Activated CD4-positive, alpha-beta T cell treated with anti-CD3 and anti-CD28 coated beads, Interleukin-2, amount 50 U/mL, for 1 hour (primary cell): Measurements from ENCODE around the gene MED27.

Source experiments
- DNase-seq: peaks from one replicate; pipeline ENCODE4 v3.0.0-alpha.2; 2020

MED27 gene

GRCh38 chr9:131874447-131874846 lies 205.2 kb downstream of the MED27 start:
- DNase-seq = no peak

DNA sequence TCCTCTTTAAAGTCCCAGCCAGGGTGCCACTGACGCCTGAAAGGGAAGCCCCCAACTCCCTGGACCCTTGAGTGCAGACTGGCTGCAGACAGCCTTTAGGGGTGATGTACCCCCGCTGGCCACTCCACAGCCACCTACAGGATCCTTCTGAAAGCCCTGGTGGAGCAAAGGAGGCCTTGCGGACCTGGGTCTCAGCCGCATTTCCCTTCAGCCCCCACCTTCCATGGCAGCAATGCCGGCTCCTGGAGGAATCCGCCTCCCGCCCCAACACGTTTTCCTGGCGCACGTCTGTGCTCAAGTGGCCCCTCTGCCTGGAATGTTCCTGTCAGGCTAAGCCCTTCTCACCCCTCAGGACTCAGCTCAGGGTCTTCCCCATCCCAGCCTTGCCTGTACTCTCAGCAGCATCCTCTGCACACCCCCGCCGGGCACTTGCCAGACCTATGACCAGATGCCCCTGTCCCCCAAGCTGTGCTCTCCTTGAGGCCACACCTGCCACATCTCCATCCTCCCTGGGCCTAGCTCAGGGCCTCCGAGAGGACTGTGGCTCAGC lies 205.7 kb downstream of the MED27 start:
- DNase-seq = no peak

GRCh38 chr9:131873335-131873734 lies 206.3 kb downstream of the MED27 start:
- no peak for DNase-seq

DNA sequence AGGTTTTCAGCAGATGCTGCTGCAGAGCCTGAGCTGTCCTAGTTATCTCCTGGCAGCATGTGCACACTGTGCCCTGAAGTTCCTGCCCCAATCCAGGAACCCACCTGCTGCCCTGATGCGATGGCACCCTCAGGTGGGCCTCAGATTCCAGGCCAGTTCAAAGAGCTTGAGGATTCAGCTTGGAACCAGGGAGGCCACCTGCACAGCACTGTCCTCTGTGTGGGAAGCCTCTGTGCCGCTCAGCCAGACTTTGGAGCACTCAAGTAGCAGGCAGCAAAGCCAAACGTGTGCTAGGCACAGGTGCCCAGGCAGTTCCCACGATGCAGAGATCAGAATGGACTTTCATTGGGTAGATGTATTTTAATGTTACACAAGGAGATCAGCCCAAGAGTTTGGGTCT lies 207.0 kb downstream of the MED27 start:
- DNase-seq = no peak

DNA sequence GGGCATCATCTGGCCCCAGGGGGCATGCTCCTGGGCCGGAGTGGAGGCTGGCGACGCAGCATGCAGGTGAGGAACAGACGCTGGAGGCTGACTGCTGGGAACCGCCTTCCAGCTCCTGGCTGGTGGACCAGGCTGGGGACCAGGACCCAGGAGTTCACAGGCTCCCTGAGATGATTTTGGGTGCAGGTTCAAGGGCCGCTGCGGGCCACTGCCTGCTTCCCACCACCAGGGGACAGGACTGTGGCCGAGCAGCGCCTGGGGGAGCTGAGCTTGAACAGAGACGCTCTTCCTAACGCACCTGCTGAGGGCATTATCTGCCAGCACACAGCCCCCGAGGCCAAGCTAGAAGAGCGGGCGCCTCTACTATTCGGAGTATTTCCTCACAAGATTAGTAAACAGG lies 207.7 kb downstream of the MED27 start:
- no peak for DNase-seq

DNA sequence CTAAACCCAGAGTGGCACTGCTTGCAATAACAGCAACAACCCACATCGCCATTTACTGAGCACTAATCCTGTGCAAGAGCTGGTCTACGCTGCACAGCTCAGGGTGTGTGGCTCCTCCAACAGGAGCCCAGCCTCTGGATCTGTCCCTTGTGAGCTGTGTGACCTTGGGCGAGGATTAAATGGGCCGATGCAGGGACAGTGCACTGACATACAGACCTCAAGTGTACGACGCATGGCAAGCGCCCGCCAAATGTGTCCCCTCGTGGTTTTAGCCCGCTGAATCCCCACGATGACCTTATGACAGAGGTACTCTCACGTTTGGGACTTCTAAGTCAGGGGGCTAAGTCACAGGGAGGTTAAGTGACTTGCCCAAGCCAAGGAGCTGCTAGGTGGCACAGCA lies 209.5 kb downstream of the MED27 start:
- DNase-seq = no peak

- no peak for DNase-seq
Measured at GRCh38 chr9:131869348-131869747, 210.3 kb downstream of the MED27 start.

DNA sequence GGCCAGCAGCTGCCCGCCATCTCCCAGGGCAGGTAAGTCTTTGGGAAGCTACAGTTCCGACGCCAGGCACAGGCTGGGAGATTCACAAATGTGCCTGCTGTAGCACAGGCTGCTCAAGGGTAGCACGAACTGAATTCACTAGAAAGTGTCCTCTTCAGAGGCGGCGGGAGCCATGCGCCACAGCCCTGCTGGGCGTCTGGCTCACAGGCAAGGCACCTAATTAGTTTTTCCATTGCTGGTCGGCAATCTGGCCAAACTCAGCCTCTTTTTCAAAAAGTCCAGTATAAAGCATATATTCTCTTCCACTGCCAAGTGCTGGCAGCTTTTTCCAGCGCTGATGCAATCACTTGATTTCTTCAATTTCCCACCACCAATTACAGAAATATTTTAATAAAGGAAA lies 210.9 kb downstream of the MED27 start:
- no peak for DNase-seq

- no peak for DNase-seq
Measured at GRCh38 chr9:131867611-131868192, 212.0 kb downstream of the MED27 start.

- DNase-seq = no peak
Measured at GRCh38 chr9:131865446-131866195, 214.0 kb downstream of the MED27 start.

GRCh38 chr9:131864531-131864930 lies 215.1 kb downstream of the MED27 start:
- no peak for DNase-seq

DNA sequence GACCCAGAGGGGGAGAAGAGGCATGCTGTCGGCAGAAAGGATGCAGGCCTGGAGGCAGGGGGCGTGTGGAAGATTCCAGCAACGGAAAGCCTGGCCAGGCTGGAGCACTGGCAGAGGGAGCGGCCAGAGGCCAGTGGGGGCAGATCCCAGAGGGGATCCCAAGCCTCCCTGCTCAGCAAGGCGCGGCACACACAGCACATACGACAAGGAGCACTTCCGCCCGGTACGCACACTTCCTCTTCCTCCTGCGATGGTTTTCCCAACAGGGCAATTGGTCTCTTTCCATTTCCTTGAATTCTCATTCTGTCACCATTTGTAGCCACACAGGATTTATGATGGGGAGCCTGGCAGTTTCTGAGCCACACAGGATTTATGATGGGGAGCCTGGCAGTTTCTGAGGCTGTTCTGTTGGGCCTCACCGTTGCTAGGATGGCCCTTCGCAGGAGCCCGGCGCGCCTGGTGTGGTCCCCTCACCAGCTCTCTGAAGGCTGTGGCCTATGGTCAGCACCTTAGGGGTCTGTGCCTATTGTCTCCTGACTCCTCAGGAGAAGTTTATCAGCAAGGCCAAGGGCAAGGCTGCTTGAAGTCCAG lies 216.3 kb downstream of the MED27 start:
- no peak for DNase-seq

GRCh38 chr9:131862261-131862660 lies 217.4 kb downstream of the MED27 start:
- DNase-seq = no peak

- no peak for DNase-seq
Measured at GRCh38 chr9:131860430-131860829, 219.2 kb downstream of the MED27 start.

GRCh38 chr9:131858147-131858546 lies 221.5 kb downstream of the MED27 start:
- DNase-seq = no peak

- DNase-seq = no peak
Measured at GRCh38 chr9:131856105-131856504, 223.6 kb downstream of the MED27 start.

DNA sequence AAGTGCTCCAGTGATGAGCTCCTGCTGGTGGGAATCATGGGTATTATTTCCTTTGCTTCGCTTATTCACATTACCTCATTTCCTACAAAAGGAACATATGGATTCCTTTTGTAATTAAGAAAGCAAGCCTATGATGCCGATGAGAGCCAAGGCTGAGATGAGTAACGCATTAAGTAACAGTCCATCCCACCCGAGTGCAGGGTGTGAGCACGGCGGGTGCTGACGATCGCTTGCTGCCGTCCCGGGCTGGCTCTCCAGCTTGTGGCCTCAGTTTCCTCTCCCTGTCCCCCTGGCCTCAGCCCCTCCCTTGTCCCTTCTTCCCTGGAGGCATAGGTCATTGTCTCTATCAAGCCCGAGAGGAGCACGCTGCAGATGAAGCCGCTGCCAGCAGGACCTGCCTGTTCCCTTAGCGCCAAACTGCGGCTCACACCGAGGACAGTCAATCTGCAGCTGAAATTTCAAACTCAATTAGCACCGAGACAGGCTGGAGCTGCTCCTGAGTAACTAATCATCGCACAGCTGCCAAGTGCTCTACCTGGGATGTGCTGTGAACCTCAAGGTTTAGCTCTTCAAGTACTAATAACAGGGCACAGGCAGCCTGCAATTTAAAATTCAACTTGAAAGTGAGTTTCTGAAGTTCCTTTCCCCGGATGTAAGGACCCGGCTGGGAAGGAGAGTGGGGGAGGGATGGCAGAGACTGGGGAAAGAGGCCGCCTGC lies 224.6 kb downstream of the MED27 start:
- no peak for DNase-seq

- no peak for DNase-seq
Measured at GRCh38 chr9:131854334-131854733, 225.3 kb downstream of the MED27 start.

DNA sequence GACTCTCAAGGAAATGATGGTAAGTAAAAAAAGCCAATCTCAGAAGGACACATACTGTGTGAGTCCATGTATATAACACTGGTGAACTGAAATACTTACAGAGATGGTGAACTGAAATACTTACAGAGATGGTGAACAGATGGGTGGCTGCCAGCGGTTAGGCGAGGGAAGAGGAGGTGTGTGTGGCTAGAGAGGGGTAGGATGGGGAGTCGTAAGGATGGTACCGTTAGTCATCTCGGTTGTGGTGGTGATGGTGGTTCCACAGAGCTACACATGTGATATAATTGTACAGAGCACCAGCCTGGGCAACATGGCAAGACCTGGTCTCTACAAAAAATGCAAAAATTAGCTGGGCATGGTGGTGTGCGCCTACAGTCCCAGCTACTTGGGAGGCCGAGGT lies 226.2 kb downstream of the MED27 start:
- no peak for DNase-seq

- DNase-seq = no peak
Measured at GRCh38 chr9:131851414-131851813, 228.3 kb downstream of the MED27 start.

- DNase-seq = no peak
Measured at GRCh38 chr9:131849391-131849790, 230.3 kb downstream of the MED27 start.

DNA sequence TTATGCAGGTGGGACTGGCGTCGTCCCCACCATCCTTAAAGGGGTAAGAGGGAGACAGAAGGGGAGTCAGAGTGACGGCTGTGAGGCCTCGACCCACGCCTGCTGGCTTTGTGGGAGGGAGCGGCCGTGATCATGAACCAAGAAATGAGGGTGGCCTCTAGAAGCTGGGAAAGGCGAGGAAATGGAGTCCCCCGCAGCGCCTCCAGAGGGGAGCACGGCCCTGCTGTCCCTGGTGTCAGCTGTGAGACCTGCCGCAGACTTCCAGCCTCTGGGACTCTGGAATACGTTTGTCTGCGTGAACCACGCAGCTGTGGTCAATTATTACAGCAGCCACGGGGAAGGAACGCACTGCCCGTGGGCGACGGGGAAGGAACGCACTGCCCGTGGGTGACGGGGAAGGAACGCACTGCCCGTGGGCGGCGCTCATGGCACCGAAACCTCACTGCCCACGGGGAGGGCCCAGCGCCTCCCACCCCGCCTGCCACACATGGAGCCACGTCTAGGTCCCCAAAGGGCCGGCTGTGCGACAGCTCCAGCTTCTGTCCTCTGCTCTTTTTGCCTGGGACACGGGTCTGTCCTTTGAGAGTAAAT lies 231.0 kb downstream of the MED27 start:
- no peak for DNase-seq
